DMS 273 (cell line): ENCODE results near the gene BRINP2.
"Not testable (repeated sequence)": the region's sequence is repeated elsewhere in the genome, so short reads cannot be mapped to it uniquely, and the experiment has no call there.

Experiments
- DNase-seq: peaks from one replicate; lab custom pipeline; 2025; ENCODE audit not compliant: unreplicated experiment; lab: John Stamatoyannopoulos, UW

Gene BRINP2

DNA sequence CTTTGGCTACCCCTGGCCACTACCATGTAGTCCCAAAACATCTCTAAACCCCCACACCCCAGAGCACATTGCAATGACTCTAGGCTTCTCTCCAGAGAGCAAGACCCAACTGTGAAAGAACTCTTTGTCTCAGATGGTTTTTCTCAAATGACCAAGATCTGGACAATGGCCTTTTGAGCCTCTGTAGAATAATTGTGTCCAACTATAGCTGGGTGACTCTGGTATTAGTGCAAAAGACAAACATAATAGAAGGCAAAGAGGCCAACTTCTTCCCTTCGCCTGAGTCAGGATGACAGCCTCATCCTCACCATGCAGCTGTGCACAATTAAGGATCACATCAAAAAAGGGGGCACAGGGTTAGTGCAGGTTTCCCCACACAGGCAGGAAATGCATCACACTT lies 139.6 kb downstream of the BRINP2 start:
- no peak for DNase-seq

GRCh38 chr1:177311111-177311510 lies 140.4 kb downstream of the BRINP2 start:
- DNase-seq = no peak

- DNase-seq = no peak
These were observed 140.8 kb downstream of the BRINP2 start for GRCh38 chr1:177311586-177311985.

DNA sequence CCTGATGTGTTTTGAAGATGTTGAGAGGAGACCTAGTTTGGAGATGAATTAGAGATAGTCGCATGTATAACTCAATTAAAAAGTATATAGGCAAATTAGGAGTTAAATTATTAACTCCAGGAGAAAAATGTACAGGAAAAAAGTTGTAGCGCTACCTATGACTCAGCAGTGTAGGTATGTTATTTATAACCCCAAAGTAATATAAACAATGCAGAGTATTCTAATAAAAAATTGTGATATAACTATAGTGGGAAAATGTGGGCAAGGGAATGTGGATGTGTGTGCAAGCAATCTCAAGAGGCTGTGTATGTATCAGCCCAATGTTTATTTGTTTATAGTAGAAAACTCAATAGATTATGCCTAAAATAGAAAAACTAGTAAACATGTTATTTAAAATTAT lies 144.5 kb downstream of the BRINP2 start:
- DNase-seq = no peak

DNA sequence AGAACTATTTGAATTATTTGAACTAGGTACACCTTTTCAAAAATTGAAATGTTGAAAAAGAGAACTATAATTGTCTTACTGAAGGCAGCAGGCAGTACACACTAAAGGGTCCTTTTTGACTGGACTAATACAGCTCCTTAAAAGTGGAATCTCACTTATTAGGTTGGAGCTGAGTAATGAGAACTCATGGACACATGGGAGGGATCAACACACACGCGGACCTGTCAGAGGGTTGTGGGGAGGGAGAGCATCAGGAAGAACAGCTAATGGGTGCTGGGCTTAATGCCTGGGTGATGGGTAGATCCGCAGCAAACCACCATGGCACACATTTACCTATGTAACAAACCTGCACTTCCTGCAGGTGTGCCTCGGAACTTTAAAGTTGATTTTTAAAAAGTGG lies 145.0 kb downstream of the BRINP2 start:
- DNase-seq = no peak

DNA sequence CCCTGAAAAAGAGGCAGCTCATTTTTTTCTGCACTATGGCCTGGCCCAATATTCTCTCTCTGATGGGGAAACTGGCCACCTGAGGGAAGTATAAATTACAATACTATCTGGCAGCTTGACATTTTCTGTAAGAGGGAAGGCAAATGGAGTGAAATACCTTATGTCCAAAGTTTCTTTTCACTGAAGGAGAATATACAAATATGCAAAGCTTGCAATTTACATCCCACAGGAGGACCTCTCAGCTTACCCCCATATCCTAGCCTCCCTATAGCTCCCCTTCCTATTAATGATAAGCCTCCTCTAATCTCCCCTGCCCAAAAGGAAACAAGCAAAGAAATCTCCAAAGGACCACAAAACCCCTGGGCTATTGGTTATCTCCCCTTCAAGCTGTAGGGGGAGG lies 150.7 kb downstream of the BRINP2 start:
- not testable (repeated sequence) for DNase-seq

GRCh38 chr1:177328251-177328650 lies 157.5 kb downstream of the BRINP2 start:
- no peak for DNase-seq

DNA sequence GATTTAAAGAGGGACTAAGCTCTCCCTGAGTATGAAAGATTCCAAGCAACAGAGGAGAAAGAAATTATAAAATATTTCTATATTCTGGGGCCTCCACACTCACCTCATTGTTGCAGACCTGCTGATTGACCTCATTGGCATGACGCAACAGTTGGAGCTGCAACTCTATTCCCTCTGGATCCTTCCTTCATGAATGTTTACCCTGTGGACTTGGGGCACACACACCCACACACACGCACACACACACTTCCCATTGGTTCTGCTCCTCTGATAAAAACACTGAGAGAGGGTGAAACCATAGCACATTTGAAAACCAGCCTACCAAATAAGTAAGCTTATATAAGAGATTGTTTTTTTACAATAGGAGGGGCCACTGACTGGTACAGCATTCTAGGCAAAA lies 159.1 kb downstream of the BRINP2 start:
- DNase-seq = no peak
